Keratinocyte (primary cell): Measurements from ENCODE around the gene FTH1. TPM values are rescaled to one million over a fixed set of nuclear protein-coding genes. Genes with fewer than 3 reads are reported as not detected.

Experiments
- DNase-seq: peaks from one replicate; pipeline ENCODE4 v3.0.0-alpha.2; 2011; ENCODE audit warnings: low read depth, missing footprints, low spot score
- FAIRE-seq: peaks from 2 replicates; lab custom pipeline; 2011; peaks lifted over from hg19 to GRCh38; lab: Jason Lieb, UNC
- H2AFZ ChIP-seq: 2 replicates; pipeline ENCODE4 v1.6.0; 2012; ENCODE audit warnings: low read length, control low read depth, inconsistent platforms; ENCODE audit not compliant: control insufficient read depth
- H3K27ac ChIP-seq: 2 replicates; pipeline ENCODE4 v1.5.1; 2011; ENCODE audit warnings: low read length; ENCODE audit not compliant: control insufficient read depth, insufficient read depth
- H3K27me3 ChIP-seq: 3 replicates; pipeline ENCODE4 v1.6.0; 2011; ENCODE audit warnings: low read length; ENCODE audit not compliant: control insufficient read depth, insufficient read depth; ENCODE audit errors: extremely low read depth
- H3K36me3 ChIP-seq, 2 experiments: 2 replicates in 1 of 2; 3 replicates in 1 of 2; pipeline ENCODE4 v1.5.1; 2011; ENCODE audit warnings: low read length in 2 of 2, mild to moderate bottlenecking in 1 of 2; ENCODE audit not compliant: control insufficient read depth in 2 of 2, insufficient read depth in 2 of 2; ENCODE audit errors: extremely low read depth in 1 of 2
- H3K4me1 ChIP-seq: 3 replicates; pipeline ENCODE4 v1.5.1; 2011; ENCODE audit warnings: low read length; ENCODE audit not compliant: control insufficient read depth, insufficient read depth; ENCODE audit errors: extremely low read depth
- H3K4me2 ChIP-seq: 3 replicates; pipeline ENCODE4 v1.6.0; 2011; ENCODE audit warnings: low read depth, low read length; ENCODE audit not compliant: control insufficient read depth, insufficient read depth; ENCODE audit errors: extremely low read depth
- H3K4me3 ChIP-seq, 3 experiments: fragments of 200-600 bp in 1 of 3; sonication (generic) in 1 of 3; 2 replicates in 2 of 3; 3 replicates in 1 of 3; pipeline ENCODE4 v1.5.1; 2011 to 2016; ENCODE audit warnings: low read length in 3 of 3, mild to moderate bottlenecking in 3 of 3, control low read depth in 2 of 3, inconsistent platforms in 1 of 3, low read depth in 1 of 3, mixed read lengths in 1 of 3, mixed run types in 1 of 3, moderate library complexity in 1 of 3; ENCODE audit not compliant: control insufficient read depth in 2 of 3, insufficient read depth in 2 of 3; ENCODE audit errors: extremely low read depth in 1 of 3
- H3K79me2 ChIP-seq: 2 replicates; pipeline ENCODE4 v1.6.0; 2012; ENCODE audit warnings: low read length; ENCODE audit not compliant: control insufficient read depth, insufficient read depth
- H3K9ac ChIP-seq: 3 replicates; pipeline ENCODE4 v1.6.0; 2011; ENCODE audit warnings: low read length; ENCODE audit not compliant: control insufficient read depth, insufficient read depth; ENCODE audit errors: extremely low read depth
- H3K9me1 ChIP-seq: 3 replicates; pipeline ENCODE4 v1.6.0; 2011; ENCODE audit warnings: low read length; ENCODE audit not compliant: control insufficient read depth, insufficient read depth; ENCODE audit errors: extremely low read depth
- H3K9me3 ChIP-seq: 2 replicates; pipeline ENCODE4 v1.5.1; 2012; ENCODE audit warnings: low read depth, low read length; ENCODE audit not compliant: control insufficient read depth
- H4K20me1 ChIP-seq: 3 replicates; pipeline ENCODE4 v1.6.0; 2011; ENCODE audit warnings: low read length; ENCODE audit not compliant: control insufficient read depth, insufficient read depth; ENCODE audit errors: extremely low read depth
- EZH2 ChIP-seq: IDR thresholded peaks from one replicate; pipeline ENCODE4 v1.6.1; 2012; ENCODE audit warnings: inconsistent platforms, mild to moderate bottlenecking, low read length, moderate library complexity
- dilution Hi-C: fragments of 300-500 bp; cut with MboI; formaldehyde crosslinking; loops from one replicate; pipeline ENCODE4 v1.7.0; 2020; ENCODE audit warnings: low sequenced_read_pairs; ENCODE audit not compliant: extremely low pct_ligation_motif_present
- polyA plus RNA-seq, 5 experiments: library from polyadenylated mRNA; depleted of rRNA in 3 of 5; stranded (reverse) in 3 of 5; stranded (forward) in 1 of 5; unstranded in 1 of 5; fragments of >200 nt; gene quantifications; 1 replicate in 1 of 5; 2 replicates in 3 of 5; 3 replicates in 1 of 5; pipeline versions ENCODE4 v1.2.1 to v1.2.3, GENCODE V29; 2011 to 2012; ENCODE audit warnings: missing spikeins in 2 of 5, low read depth in 1 of 5, low replicate concordance in 1 of 5
- TF ChIP-seq, protein P1 (sequence below), 3 experiments: IDR thresholded peaks in 1 of 3; conservative IDR thresholded peaks in 1 of 3; optimal IDR thresholded peaks in 1 of 3; 2 replicates in 2 of 3; 3 replicates in 1 of 3; pipeline versions ENCODE3 to v1.5.1; 2011; ENCODE audit warnings: low read length in 3 of 3, mild to moderate bottlenecking in 3 of 3, moderate library complexity in 2 of 3, control low read depth in 1 of 3, inconsistent platforms in 1 of 3; ENCODE audit not compliant: insufficient read depth in 2 of 3; ENCODE audit errors: extremely low read depth in 1 of 3

Gene FTH1
- polyA plus RNA-seq, 1 donor (not counting 4 experiments of a cell fraction or from before 2014, with no cell fraction given), result 1,058 TPM

GRCh38 chr11:61918938-61919704 is 48.3 kb downstream of the FTH1 start:
- Histone ChIP-seq H3K9me3 (no peaks in the 10 kb centered on the region), H3K4me2 (no peak overlapping the region), H2AFZ (no peak overlapping the region), H3K27me3 (peaks cover 63% of the 10 kb centered on the region), H4K20me1 (no peaks in the 10 kb centered on the region), H3K27ac (no peak overlapping the region), H3K9me1 (no peaks in the 10 kb centered on the region), H3K9ac (no peak overlapping the region), H3K79me2 (no peaks in the 10 kb centered on the region), H3K4me1 (no peaks in the 10 kb centered on the region), H3K4me3 (no peak overlapping the region), H3K36me3 (no peaks in the 10 kb centered on the region)
- TF ChIP-seq, protein P1, sequence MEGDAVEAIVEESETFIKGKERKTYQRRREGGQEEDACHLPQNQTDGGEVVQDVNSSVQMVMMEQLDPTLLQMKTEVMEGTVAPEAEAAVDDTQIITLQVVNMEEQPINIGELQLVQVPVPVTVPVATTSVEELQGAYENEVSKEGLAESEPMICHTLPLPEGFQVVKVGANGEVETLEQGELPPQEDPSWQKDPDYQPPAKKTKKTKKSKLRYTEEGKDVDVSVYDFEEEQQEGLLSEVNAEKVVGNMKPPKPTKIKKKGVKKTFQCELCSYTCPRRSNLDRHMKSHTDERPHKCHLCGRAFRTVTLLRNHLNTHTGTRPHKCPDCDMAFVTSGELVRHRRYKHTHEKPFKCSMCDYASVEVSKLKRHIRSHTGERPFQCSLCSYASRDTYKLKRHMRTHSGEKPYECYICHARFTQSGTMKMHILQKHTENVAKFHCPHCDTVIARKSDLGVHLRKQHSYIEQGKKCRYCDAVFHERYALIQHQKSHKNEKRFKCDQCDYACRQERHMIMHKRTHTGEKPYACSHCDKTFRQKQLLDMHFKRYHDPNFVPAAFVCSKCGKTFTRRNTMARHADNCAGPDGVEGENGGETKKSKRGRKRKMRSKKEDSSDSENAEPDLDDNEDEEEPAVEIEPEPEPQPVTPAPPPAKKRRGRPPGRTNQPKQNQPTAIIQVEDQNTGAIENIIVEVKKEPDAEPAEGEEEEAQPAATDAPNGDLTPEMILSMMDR (optimal IDR thresholded peaks at IDR 0.05 in 1 of 3, IDR thresholded peaks at IDR 0.05 in 1 of 3, conservative IDR thresholded peaks at IDR 0.05 in 1 of 3; ENCODE audit: extremely low read depth in 1 of 3, insufficient read depth in 2 of 3, low read length in 3 of 3), result no peak
- TF ChIP-seq EZH2, result peak; percentile 1
- no peak for DNase-seq
- FAIRE-seq, result no peak
- dilution Hi-C loops, result loop anchor here (25.0 kb wide), 1 partner anchor 168 kb away; no protein-coding TSS in a partner anchor

- no peak for DNase-seq
- Histone ChIP-seq H2AFZ (no peak overlapping the region), H3K9me3 (no peaks in the 10 kb centered on the region), H3K27me3 (peaks cover 56% of the 10 kb centered on the region), H3K9ac (no peak overlapping the region), H3K4me2 (peak overlapping the region; percentile 87), H4K20me1 (no peaks in the 10 kb centered on the region), H3K36me3 (no peaks in the 10 kb centered on the region), H3K4me1 (no peaks in the 10 kb centered on the region), H3K79me2 (no peaks in the 10 kb centered on the region), H3K27ac (no peak overlapping the region), H3K4me3 (no peak overlapping the region), H3K9me1 (no peaks in the 10 kb centered on the region)
- no peak for FAIRE-seq
- dilution Hi-C loops, result loop anchor here (25.0 kb wide), 1 partner anchor 169 kb away; no protein-coding TSS in a partner anchor
- TF ChIP-seq EZH2, result peak; percentile 46
- TF ChIP-seq, protein P1 (optimal IDR thresholded peaks at IDR 0.05 in 1 of 3, IDR thresholded peaks at IDR 0.05 in 1 of 3, conservative IDR thresholded peaks at IDR 0.05 in 1 of 3; ENCODE audit: extremely low read depth in 1 of 3, insufficient read depth in 2 of 3, low read length in 3 of 3), result no peak
Observed at GRCh38 chr11:61918251-61918937, 49.0 kb downstream of the FTH1 start.
